GM23338 (cell line): ENCODE results near the gene SCG3.

Experiments used
- EZH2 ChIP-seq: fragments of 200-600 bp; sonication (generic); IDR thresholded peaks from one replicate; pipeline ENCODE4 v1.8.0; 2017; ENCODE audit warnings: antibody characterized with exemption, mild to moderate bottlenecking, low read depth; ENCODE audit not compliant: unreplicated experiment
- EZH2phosphoT487 ChIP-seq: fragments of 200-600 bp; sonication (generic); IDR thresholded peaks from one replicate; pipeline ENCODE4 v1.8.1; 2018; ENCODE audit warnings: antibody characterized with exemption; ENCODE audit not compliant: unreplicated experiment
- JUNB ChIP-seq: IDR thresholded peaks from one replicate; pipeline ENCODE4 v1.6.1; 2016; ENCODE audit warnings: antibody characterized with exemption; ENCODE audit not compliant: unreplicated experiment
- TF ChIP-seq, protein P1 (sequence below), 2 experiments: fragments of 200-600 bp in 1 of 2; sonication (generic) in 1 of 2; conservative IDR thresholded peaks; 2 replicates each; pipeline versions ENCODE4 v1.5.1 to v1.6.1; 2016 to 2017; ENCODE audit warnings: antibody characterized with exemption in 2 of 2, low read depth in 2 of 2, mild to moderate bottlenecking in 2 of 2, moderate library complexity in 1 of 2

DNA sequence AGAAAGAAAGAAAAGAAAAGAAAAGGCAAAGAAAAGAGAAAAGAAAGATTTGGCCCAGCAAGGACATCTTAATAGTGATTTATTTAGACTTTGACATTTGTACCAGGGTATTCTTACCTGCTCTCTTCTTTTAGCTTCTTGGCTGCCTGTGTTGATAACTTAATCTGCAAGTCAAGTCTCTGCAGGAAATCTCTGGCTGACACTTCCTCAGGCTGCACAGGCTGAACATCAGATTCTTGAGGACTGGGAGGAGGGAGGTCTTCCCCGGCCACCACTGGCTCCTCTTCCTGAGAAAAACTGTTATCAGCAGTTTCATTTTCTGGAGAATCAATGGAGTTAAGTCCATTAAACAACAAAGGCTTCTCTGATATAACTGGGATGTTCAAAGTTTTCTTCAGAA is 43.4 kb downstream of the SCG3 start:
- TF ChIP-seq, protein P1, sequence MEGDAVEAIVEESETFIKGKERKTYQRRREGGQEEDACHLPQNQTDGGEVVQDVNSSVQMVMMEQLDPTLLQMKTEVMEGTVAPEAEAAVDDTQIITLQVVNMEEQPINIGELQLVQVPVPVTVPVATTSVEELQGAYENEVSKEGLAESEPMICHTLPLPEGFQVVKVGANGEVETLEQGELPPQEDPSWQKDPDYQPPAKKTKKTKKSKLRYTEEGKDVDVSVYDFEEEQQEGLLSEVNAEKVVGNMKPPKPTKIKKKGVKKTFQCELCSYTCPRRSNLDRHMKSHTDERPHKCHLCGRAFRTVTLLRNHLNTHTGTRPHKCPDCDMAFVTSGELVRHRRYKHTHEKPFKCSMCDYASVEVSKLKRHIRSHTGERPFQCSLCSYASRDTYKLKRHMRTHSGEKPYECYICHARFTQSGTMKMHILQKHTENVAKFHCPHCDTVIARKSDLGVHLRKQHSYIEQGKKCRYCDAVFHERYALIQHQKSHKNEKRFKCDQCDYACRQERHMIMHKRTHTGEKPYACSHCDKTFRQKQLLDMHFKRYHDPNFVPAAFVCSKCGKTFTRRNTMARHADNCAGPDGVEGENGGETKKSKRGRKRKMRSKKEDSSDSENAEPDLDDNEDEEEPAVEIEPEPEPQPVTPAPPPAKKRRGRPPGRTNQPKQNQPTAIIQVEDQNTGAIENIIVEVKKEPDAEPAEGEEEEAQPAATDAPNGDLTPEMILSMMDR (conservative IDR thresholded peaks at IDR 0.05; ENCODE audit: low read depth in 2 of 2), result no peak
- TF ChIP-seq EZH2phosphoT487, result no peak
- TF ChIP-seq JUNB, result no peak
- no peak for TF ChIP-seq EZH2
